NCI-H1694 (cell line): ENCODE measurements around the gene M6PR.
A peak's percentile ranks its signal among the peaks of the same experiment; 100 is the strongest.
"Not testable (repeated sequence)": the region's sequence is repeated elsewhere in the genome, so short reads cannot be mapped to it uniquely, and the experiment has no call there.

ENCODE experiments used
- DNase-seq: peaks from one replicate; lab custom pipeline; 2025; lab: John Stamatoyannopoulos, UW

M6PR gene

GRCh38 chr12:8950702-8951478, 1.4 kb upstream of the M6PR start:
- no peak for DNase-seq

GRCh38 chr12:8950221-8950527, 729 bp upstream of the M6PR start:
- DNase-seq = no peak

GRCh38 chr12:8948701-8949341, 624 bp downstream of the M6PR start:
- no peak for DNase-seq

GRCh38 chr12:8947737-8948136, 1.7 kb downstream of the M6PR start:
- DNase-seq = no peak

GRCh38 chr12:8946733-8947132, 2.7 kb downstream of the M6PR start:
- no peak for DNase-seq

GRCh38 chr12:8943565-8944186, 5.8 kb downstream of the M6PR start:
- DNase-seq = no peak

- no peak for DNase-seq
Observed at GRCh38 chr12:8941691-8942478, 7.6 kb downstream of the M6PR start.

GRCh38 chr12:8937842-8938442, 11.5 kb downstream of the M6PR start:
- DNase-seq = not testable (repeated sequence)

GRCh38 chr12:8936735-8937134, 12.7 kb downstream of the M6PR start:
- DNase-seq = no peak

GRCh38 chr12:8934080-8934479, 15.4 kb downstream of the M6PR start:
- DNase-seq = not testable (repeated sequence)

- DNase-seq = not testable (repeated sequence)
Observed at GRCh38 chr12:8932464-8932863, 17.0 kb downstream of the M6PR start.

- DNase-seq = not testable (repeated sequence)
Observed at GRCh38 chr12:8930655-8931323, 18.7 kb downstream of the M6PR start.

- no peak for DNase-seq
Observed at GRCh38 chr12:8922544-8922943, 26.9 kb downstream of the M6PR start.

GRCh38 chr12:8919643-8920042, 29.8 kb downstream of the M6PR start:
- DNase-seq = not testable (repeated sequence)

- DNase-seq = no peak
Observed at GRCh38 chr12:8917751-8918150, 31.7 kb downstream of the M6PR start.

- no peak for DNase-seq
Observed at GRCh38 chr12:8917031-8917430, 32.4 kb downstream of the M6PR start.

- no peak for DNase-seq
Observed at GRCh38 chr12:8916154-8916553, 33.3 kb downstream of the M6PR start.

- peak; percentile 21 for DNase-seq
Observed at GRCh38 chr12:8914716-8915526, 34.5 kb downstream of the M6PR start.

GRCh38 chr12:8914033-8914715, 35.3 kb downstream of the M6PR start, which contains the start of gene PHC1:
PHC1 (plus strand) TSS chr12:8914509; CDS start chr12:8917678, 3,169 bp downstream.
- peak; percentile 40 for DNase-seq

- no peak for DNase-seq
Observed at GRCh38 chr12:8913702-8914032, 35.8 kb downstream of the M6PR start.
